ENCODE data around the gene FMO2.

FMO2 gene

GRCh38 chr1:171174560-171175294, 10.4 kb upstream of the FMO2 start:
- no peak for DNase-seq

- no peak for DNase-seq
Measured at GRCh38 chr1:171177261-171177660, 7.8 kb upstream of the FMO2 start.

GRCh38 chr1:171179318-171180227, 5.5 kb upstream of the FMO2 start:
- no peak for DNase-seq

GRCh38 chr1:171180670-171181069, 4.4 kb upstream of the FMO2 start:
- no peak for DNase-seq

- DNase-seq = peak; percentile 48
Measured at GRCh38 chr1:171188388-171189266, 3.5 kb downstream of the FMO2 start.

- no peak for DNase-seq
Measured at GRCh38 chr1:171191992-171192391, 6.9 kb downstream of the FMO2 start.

GRCh38 chr1:171195767-171196166, 10.7 kb downstream of the FMO2 start:
- no peak for DNase-seq

GRCh38 chr1:171196351-171196750, 11.3 kb downstream of the FMO2 start:
- no peak for DNase-seq

- no peak for DNase-seq
Measured at GRCh38 chr1:171198081-171198480, 13.0 kb downstream of the FMO2 start.

- DNase-seq = no peak
Measured at GRCh38 chr1:171204296-171204695, 19.2 kb downstream of the FMO2 start.

GRCh38 chr1:171206204-171206977, 21.3 kb downstream of the FMO2 start:
- DNase-seq = no peak

- DNase-seq = no peak
Measured at GRCh38 chr1:171206978-171207355, 21.9 kb downstream of the FMO2 start.

GRCh38 chr1:171207377-171207776, 22.3 kb downstream of the FMO2 start:
- no peak for DNase-seq

GRCh38 chr1:171210355-171210754, 25.3 kb downstream of the FMO2 start:
- DNase-seq = no peak

- DNase-seq = no peak
Measured at GRCh38 chr1:171212607-171213351, 27.7 kb downstream of the FMO2 start.

GRCh38 chr1:171213559-171214454, 28.7 kb downstream of the FMO2 start:
- DNase-seq = no peak

GRCh38 chr1:171217658-171218443, 32.8 kb downstream of the FMO2 start:
- DNase-seq = no peak

GRCh38 chr1:171218661-171219060, 33.6 kb downstream of the FMO2 start:
- DNase-seq = no peak

- no peak for DNase-seq
Measured at GRCh38 chr1:171219346-171220080, 34.4 kb downstream of the FMO2 start.

Data from CD4-positive, alpha-beta T cell treated with Interleukin-17A for 1 hour (primary cell).